Measurements from ENCODE around the gene METRN.

The METRN gene

GRCh38 chr16:684071-684794, 30.7 kb upstream of the METRN start, which contains the start of gene JMJD8 (continued):
- TF ChIP-seq ZNF501 (tag by site-specific recombination; IDR thresholded peaks at IDR 0.05), result no peak
- no peak for TF ChIP-seq ELK4 (IDR thresholded peaks at IDR 0.05; ENCODE audit: borderline replicate concordance, low read depth, low read length)
- TF ChIP-seq, protein P1, sequence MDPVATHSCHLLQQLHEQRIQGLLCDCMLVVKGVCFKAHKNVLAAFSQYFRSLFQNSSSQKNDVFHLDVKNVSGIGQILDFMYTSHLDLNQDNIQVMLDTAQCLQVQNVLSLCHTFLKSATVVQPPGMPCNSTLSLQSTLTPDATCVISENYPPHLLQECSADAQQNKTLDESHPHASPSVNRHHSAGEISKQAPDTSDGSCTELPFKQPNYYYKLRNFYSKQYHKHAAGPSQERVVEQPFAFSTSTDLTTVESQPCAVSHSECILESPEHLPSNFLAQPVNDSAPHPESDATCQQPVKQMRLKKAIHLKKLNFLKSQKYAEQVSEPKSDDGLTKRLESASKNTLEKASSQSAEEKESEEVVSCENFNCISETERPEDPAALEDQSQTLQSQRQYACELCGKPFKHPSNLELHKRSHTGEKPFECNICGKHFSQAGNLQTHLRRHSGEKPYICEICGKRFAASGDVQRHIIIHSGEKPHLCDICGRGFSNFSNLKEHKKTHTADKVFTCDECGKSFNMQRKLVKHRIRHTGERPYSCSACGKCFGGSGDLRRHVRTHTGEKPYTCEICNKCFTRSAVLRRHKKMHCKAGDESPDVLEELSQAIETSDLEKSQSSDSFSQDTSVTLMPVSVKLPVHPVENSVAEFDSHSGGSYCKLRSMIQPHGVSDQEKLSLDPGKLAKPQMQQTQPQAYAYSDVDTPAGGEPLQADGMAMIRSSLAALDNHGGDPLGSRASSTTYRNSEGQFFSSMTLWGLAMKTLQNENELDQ (tag by site-specific recombination; IDR thresholded peaks at IDR 0.05; ENCODE audit: low read depth), result no peak
- TF ChIP-seq ZBTB11 (tag by site-specific recombination; conservative IDR thresholded peaks at IDR 0.05; ENCODE audit: low read depth), result peak; percentile 87
- no peak for TF ChIP-seq ZNF302 (tag by site-specific recombination; IDR thresholded peaks at IDR 0.05; ENCODE audit: low read depth)
- no peak for TF ChIP-seq ZNF148 (tag by site-specific recombination; IDR thresholded peaks at IDR 0.05; ENCODE audit: borderline replicate concordance)
- no peak for TF ChIP-seq ZNF768 (tag by site-specific recombination; IDR thresholded peaks at IDR 0.05)
- no peak for TF ChIP-seq OSR2 (tag by site-specific recombination; IDR thresholded peaks at IDR 0.05)
- TF ChIP-seq ZNF639 (tag by site-specific recombination; IDR thresholded peaks at IDR 0.05), result peak; percentile 28; the same call in 1 of the 2 replicates
- TF ChIP-seq ZNF776 (tag by site-specific recombination; IDR thresholded peaks at IDR 0.05; ENCODE audit: borderline replicate concordance), result no peak
- TF ChIP-seq ZNF658 (tag by site-specific recombination; IDR thresholded peaks at IDR 0.05), result no peak
- no peak for TF ChIP-seq ZNF324 (tag by site-specific recombination; IDR thresholded peaks at IDR 0.05)
- 0 out of 2 replicates have a peak, but pooled peaks have one; percentile 14 for TF ChIP-seq PRDM10 (tag by site-specific recombination; IDR thresholded peaks at IDR 0.05)
- TF ChIP-seq, protein P2, sequence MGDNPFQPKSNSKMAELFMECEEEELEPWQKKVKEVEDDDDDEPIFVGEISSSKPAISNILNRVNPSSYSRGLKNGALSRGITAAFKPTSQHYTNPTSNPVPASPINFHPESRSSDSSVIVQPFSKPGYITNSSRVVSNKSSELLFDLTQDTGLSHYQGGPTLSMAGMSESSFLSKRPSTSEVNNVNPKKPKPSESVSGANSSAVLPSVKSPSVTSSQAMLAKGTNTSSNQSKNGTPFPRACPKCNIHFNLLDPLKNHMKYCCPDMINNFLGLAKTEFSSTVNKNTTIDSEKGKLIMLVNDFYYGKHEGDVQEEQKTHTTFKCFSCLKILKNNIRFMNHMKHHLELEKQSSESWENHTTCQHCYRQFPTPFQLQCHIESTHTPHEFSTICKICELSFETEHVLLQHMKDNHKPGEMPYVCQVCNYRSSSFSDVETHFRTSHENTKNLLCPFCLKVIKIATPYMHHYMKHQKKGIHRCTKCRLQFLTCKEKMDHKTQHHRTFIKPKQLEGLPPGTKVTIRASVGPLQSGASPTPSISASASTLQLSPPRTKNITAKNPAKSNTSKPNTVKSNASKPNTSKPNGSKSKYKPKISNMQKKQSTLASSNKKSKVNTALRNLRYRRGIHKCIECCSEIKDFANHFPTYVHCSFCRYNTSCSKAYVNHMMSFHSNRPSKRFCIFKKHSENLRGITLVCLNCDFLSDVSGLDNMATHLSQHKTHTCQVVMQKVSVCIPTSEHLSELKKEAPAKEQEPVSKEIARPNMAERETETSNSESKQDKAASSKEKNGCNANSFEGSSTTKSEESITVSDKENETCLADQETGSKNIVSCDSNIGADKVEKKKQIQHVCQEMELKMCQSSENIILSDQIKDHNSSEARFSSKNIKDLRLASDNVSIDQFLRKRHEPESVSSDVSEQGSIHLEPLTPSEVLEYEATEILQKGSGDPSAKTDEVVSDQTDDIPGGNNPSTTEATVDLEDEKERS (tag by site-specific recombination; IDR thresholded peaks at IDR 0.05), result no peak
- TF ChIP-seq ZNF433 (tag by site-specific recombination; IDR thresholded peaks at IDR 0.05; ENCODE audit: low read depth), result no peak

Measured in HEK293 (cell line).